ENCODE results near the gene C1orf56.
"Not testable (repeated sequence)": the region's sequence is repeated elsewhere in the genome, so short reads cannot be mapped to it uniquely, and the experiment has no call there.

The C1orf56 gene

DNA sequence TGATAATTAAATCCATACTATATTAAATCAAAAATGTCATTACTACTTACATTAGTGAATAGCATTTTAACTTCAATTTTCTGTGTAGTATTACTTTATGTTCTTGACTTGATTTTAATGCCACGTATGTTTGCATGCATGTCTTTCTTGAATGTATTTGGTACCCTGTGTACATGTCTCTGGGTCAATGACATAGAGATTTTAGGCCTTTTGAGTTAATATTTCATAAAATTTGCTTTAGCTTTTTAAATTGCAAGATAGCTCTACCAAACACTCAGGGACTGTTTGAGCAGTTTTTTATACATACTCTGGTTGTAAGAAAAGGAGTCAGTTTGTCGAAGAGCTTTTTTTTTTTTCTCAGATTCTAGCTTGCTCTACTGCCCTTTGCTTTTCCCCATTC, 14.2 kb downstream of the C1orf56 start:
- DNase-seq (ENCODE audit: low read depth) = no peak

DNA sequence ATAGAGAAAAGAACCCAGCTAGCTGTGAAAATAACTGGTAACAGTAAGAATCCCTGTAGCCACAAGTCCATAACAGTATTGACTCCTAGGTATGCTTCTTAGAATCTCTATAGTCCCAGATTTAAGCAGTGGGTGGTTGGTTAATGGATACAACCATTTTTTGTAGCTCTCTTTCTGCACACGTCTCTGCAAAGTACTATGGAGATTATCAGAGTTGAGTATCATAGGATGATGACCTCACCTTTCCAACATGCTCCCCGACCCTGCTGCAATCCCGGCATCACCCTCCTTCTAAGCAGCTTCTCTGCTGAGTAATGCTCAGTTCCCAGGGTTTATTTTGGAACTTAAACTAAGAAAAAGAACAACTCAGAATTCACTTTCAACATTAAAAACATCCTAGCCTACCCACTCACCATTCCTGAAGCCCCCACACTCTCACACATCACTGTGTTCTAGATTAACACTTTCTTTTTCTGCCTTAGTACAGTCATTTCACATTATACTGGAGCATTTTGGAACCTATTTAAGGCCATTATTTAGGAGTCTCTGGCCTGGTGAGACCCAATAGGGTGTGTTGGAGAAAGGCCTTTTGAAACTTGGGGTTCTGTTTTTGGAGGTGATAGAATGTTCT, 15.3 kb downstream of the C1orf56 start:
- DNase-seq (ENCODE audit: low read depth) = peak; percentile 82

DNA sequence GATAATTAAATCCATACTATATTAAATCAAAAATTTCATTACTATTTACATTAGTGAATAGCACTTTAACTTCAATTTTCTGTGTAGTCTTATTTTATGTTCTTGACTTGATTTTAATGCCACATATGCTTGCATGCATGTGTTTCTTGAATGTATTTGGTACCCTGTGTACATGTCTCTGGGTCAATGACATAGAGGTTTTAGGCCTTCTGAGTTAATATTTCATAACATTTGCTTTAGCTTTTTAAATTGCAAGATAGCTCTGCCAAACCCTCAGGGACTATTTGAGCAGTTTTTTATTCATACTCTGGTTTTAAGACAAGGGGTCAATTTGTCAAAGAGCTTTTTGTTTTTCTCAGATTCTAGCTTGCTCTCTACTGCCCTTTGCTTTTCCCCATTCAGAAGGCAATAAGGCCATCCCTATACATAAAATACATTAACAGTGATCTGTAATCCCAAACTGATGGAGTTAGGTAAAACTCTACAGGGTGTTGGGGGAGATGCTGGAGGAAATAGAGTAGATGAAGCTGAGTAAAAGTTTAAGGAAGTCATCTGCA, 17.6 kb downstream of the C1orf56 start:
- DNase-seq (ENCODE audit: low read depth) = no peak

DNA sequence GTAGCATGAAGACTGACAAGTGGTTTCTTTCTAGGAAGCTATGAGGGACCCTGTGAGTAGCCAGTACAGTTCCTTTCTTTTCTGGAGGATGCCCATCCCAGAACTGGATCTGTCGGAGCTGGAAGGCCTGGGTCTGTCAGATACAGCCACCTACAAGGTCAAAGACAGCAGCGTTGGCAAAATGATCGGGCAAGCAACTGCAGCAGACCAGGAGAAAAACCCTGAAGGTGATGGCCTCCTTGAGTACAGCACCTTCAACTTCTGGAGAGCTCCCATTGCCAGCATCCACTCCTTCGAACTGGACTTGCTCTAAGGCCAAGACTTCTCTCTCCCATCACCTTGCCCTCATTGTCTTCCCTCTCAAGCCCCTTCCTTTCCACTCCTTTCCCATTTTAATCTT, 19.6 kb downstream of the C1orf56 start:
- no peak for DNase-seq (ENCODE audit: low read depth)

DNA sequence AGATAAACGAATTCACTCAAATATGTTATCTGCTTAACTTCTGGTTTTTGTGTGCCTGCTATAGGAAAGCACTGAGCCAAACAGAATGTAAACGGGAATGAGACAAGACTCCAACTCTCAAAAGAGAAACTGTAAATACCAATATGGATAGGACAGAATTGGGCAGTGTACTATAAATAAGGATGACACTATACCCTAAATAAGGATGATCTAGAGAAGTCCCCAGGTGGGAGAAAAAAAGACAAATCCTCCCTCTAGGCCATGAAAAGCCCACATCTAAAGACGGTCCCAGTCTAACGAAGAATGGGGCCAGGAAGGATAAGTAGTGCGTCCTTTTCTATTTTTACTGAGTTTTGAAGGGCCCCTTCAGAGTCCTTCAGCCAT, 21.5 kb downstream of the C1orf56 start:
- no peak for DNase-seq (ENCODE audit: low read depth)

DNA sequence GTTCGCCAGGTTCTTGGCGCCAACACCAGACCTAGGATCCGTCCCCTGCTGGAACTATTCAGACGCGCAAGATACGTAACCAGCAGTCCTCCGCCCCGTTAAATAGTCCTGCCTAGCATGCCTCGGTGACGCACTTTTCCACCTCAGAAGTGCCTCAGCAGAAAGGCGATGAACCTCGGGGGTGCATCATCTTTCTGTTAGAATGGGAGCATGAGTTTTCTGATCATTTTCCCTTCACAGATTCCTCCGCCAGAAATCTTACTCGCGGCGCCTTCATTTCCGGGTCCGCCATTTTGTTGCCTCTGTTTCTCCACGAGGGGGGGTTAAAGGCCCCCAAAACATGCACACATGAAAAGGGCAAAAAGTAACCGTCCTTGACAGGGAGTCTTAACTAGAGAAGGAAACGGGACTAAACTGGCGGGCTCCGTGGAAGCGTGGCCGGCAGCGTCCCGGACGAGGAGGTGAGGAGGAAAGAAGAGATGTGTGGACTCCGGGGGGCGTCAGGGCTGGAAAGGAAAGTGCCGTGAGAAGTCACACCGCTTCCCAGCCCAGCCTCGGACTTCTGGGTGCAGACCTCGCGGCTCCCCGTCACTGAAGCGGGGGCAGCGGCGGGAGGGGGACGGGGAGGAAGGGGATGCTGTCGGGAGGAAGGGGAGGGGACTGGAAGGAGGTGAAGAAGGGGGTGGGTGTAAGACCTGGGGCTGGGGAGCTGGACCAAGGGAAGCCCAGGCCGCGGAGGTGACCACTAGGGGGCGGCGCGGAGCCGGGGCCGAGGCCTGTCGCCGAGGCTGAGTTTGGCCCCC, 23.1 kb downstream of the C1orf56 start, which contains the start of gene GABPB2:
Gene GABPB2, plus strand, starts transcription at position 288 of the 803 bp plus-strand sequence. CDS start 17,429 bp downstream, outside the sequence.
- peak; percentile 94 for DNase-seq (ENCODE audit: low read depth)

DNA sequence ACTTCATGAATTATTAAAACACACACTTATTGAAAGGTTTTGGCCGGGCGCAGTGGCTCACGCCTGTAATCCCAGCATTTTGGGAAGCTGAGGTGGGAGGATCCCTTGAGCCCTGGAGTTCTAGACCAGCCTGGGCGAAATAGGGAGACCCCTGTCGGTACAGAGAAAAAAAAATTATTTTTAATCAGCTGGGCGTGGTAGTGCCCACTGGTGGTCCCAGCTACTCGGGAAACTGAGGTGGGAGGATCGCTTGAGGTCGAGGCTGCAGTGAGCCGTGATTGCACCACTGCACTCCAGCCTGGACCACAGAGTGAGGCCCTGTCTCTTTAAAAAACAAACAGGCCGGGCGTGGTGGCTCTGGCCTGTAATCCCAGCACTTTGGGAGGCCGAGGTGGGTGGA, 24.7 kb downstream of the C1orf56 start:
- DNase-seq (ENCODE audit: low read depth) = no peak

DNA sequence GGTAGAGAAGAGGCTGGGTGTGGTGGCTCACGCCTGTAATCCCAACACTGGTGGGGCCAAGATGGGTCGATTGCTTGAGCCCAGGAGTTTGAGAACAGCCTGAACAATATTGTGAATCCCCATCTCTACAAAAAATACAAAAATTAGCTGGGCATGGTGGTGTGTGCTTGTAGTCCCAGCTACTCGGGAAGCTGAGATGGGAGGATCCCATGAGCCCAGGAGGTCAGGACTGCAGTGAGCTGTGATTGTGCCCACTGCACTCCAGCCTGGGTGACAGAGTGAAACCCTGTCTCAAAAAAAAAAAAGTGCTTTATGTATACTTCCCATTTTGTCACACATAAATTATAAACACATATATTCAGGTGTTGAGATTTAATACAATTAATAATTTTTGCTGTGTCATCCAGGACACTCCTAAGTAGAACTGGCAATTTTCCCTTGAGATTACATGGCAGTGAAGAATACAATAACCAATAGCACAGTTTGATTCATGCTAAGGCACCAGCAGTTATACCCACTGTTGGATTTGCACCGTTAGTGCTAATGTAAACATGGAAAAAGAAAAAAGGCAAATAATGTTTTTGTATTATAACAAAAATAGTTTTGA, 38.5 kb downstream of the C1orf56 start:
- no peak for DNase-seq (ENCODE audit: low read depth)

DNA sequence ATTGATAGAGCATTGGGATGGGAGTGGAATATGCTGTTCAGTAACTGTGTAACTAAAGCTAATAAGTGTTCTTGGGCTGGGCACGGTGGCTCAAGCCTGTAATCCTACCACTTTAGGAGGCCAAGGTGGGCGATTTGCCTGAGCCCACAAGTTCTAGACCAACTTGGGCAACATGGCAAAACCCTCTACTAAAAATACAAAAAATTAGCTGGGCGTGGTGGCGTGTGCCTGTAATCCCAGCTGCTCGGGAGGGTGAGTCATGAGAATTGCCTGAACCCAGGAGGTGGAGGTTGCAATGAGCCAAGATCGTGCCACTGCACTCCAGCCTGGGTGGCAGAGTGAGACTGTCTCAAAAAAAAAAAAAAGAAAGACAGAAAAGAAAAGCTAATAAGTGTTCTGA, 49.9 kb downstream of the C1orf56 start:
- DNase-seq (ENCODE audit: low read depth) = not testable (repeated sequence)

DNA sequence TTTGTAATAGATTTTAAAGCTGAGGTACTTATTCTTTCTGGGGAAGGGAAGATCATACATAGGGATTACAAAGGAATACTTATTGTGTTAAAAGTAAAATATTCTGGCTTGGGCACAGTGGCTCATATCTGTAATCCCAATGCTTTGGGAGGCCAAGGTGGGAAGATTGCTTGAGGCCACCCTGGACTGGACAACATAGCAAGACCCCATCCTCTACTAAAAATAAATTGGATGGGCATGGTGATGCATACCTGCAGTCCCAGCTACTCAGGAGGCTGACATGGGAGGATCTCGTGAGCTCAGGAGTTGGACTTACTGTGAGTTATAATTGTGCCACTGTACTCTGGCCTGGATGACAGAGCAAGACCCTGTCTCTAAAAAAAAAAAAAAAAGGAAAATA, 50.6 kb downstream of the C1orf56 start:
- no peak for DNase-seq (ENCODE audit: low read depth)

All from non-pigmented ciliary epithelial cell (primary cell).